ENCODE results near the gene OR56A5.

The OR56A5 gene

GRCh38 chr11:5968394-5968793 lies at the start of gene OR56A5:
OR56A5 (minus strand) TSS chr11:5968494; CDS start chr11:5968494, 0 bp downstream.
- no peak for TF ChIP-seq CTCF (IDR thresholded peaks at IDR 0.05)

GRCh38 chr11:6013042-6013441 lies 44.7 kb upstream of the OR56A5 start:
- TF ChIP-seq CTCF (IDR thresholded peaks at IDR 0.05): no peak

GRCh38 chr11:6012035-6012668 lies 43.9 kb upstream of the OR56A5 start:
- TF ChIP-seq CTCF (IDR thresholded peaks at IDR 0.05): no peak

- TF ChIP-seq CTCF (IDR thresholded peaks at IDR 0.05): no peak
Observed at GRCh38 chr11:6006846-6007245, 38.6 kb upstream of the OR56A5 start, which contains the start of gene OR56A4. OR56A4 (minus strand) TSS chr11:6006946; CDS start chr11:6002992, 3,954 bp downstream.

GRCh38 chr11:6006395-6006794 lies 38.1 kb upstream of the OR56A5 start:
- TF ChIP-seq CTCF (IDR thresholded peaks at IDR 0.05): no peak

GRCh38 chr11:6002202-6002699 lies 34.0 kb upstream of the OR56A5 start:
- no peak for TF ChIP-seq CTCF (IDR thresholded peaks at IDR 0.05)

GRCh38 chr11:5994791-5995190 lies 26.5 kb upstream of the OR56A5 start:
- TF ChIP-seq CTCF (IDR thresholded peaks at IDR 0.05): no peak

Measured in LNCAP (cell line).